MCF 10A (cell line): ENCODE data around the gene SSR4. TPM values are rescaled to one million over a fixed set of nuclear protein-coding genes. Genes with fewer than 3 reads are reported as not detected.

Source experiments
- BruUV-seq: library from RNA; stranded (reverse); fragments of 400-500 nt; replicated peaks from 2 replicates; lab custom pipeline; 2021; lab: Mats Ljungman, UMichigan
- CTCF ChIA-PET: fragments of 300-600 bp; sonication (Branson Sonifier 250); formaldehyde crosslinking; extraction: SDS; loops from one replicate; lab custom pipeline; 2021; ENCODE audit warnings: antibody characterized with exemption, inconsistent platforms; lab: Yijun Ruan, JAX
- POLR2A ChIA-PET: fragments of 300-600, 350-650 bp; sonication (Branson Sonifier 250); formaldehyde crosslinking; extraction: SDS; loops from one replicate; lab custom pipeline; 2020; ENCODE audit warnings: antibody characterized with exemption, inconsistent platforms; lab: Yijun Ruan, JAX
- DNase-seq: peaks from one replicate; pipeline ENCODE4 v3.0.0-alpha.2; 2018; ENCODE audit not compliant: unreplicated experiment
- H3K27ac Mint-ChIP-seq: one replicate; pipeline ENCODE4 v1.8.0; 2022; ENCODE audit warnings: mild to moderate bottlenecking, low read depth, mixed read lengths; ENCODE audit not compliant: unreplicated experiment
- H3K27me3 Mint-ChIP-seq: one replicate; pipeline ENCODE4 v1.8.0; 2022; ENCODE audit warnings: mixed read lengths; ENCODE audit not compliant: insufficient read depth, unreplicated experiment
- H3K36me3 Mint-ChIP-seq: one replicate; pipeline ENCODE4 v1.8.0; 2022; ENCODE audit warnings: mild to moderate bottlenecking, moderate library complexity, mixed read lengths; ENCODE audit not compliant: insufficient read depth, unreplicated experiment
- H3K4me1 Mint-ChIP-seq: one replicate; pipeline ENCODE4 v1.8.0; 2022; ENCODE audit warnings: mixed read lengths; ENCODE audit not compliant: insufficient read depth, unreplicated experiment
- H3K4me3 Mint-ChIP-seq: one replicate; pipeline ENCODE4 v1.8.0; 2022; ENCODE audit warnings: mild to moderate bottlenecking, moderate library complexity, mixed read lengths; ENCODE audit not compliant: unreplicated experiment
- H3K9me3 Mint-ChIP-seq: one replicate; pipeline ENCODE4 v1.8.0; 2022; ENCODE audit warnings: mixed read lengths; ENCODE audit not compliant: unreplicated experiment
- intact Hi-C: fragments of 100-400 bp; cut with micrococcal nuclease; formaldehyde crosslinking; loops from 2 replicates; pipeline ENCODE4 v1.14.1; 2022
- total RNA-seq: library from RNA; stranded (reverse); gene quantifications from 2 replicates; pipeline ENCODE4 v1.2.3, GENCODE V29; 2022
- TF ChIP-seq, protein P1 (sequence below): fragments of 200-600 bp; IDR thresholded peaks from one replicate; pipeline ENCODE4 v1.8.0; 2022; ENCODE audit warnings: antibody characterized with exemption, mild to moderate bottlenecking; ENCODE audit not compliant: unreplicated experiment

Gene SSR4
- total RNA-seq, 1 experiment from 2014 or later = 328 TPM

DNA sequence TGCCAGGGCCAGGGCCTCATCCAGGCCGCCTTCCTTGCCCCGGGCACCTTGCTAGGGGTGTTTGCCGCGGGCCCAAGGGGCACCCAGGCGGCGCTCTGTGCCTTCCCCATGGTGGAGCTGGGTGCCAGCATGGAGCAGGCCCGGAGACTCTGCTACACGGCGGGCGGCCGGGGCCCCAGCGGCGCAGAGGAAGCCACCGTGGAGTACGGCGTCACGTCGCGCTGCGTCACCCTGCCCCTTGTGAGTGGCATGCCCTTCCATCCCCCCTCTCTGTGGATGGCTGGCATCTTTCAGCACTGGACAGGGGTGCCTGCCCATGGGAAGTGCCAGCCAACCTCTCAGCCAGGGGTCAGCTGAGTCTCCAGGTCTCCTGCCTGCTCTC is 26.8 kb upstream of the SSR4 start:
- DNase-seq = no peak
- Mint-ChIP-seq H3K4me1 (peaks cover 6% of the 10 kb centered on the region), H3K27ac (no peak overlapping the region), H3K36me3 (no peaks in the 10 kb centered on the region), H3K4me3 (no peak overlapping the region), H3K9me3 (no peaks in the 10 kb centered on the region), H3K27me3 (no peaks in the 10 kb centered on the region)
- TF ChIP-seq, protein P1, sequence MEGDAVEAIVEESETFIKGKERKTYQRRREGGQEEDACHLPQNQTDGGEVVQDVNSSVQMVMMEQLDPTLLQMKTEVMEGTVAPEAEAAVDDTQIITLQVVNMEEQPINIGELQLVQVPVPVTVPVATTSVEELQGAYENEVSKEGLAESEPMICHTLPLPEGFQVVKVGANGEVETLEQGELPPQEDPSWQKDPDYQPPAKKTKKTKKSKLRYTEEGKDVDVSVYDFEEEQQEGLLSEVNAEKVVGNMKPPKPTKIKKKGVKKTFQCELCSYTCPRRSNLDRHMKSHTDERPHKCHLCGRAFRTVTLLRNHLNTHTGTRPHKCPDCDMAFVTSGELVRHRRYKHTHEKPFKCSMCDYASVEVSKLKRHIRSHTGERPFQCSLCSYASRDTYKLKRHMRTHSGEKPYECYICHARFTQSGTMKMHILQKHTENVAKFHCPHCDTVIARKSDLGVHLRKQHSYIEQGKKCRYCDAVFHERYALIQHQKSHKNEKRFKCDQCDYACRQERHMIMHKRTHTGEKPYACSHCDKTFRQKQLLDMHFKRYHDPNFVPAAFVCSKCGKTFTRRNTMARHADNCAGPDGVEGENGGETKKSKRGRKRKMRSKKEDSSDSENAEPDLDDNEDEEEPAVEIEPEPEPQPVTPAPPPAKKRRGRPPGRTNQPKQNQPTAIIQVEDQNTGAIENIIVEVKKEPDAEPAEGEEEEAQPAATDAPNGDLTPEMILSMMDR = no peak
- intact Hi-C loops = no loop called here
- ChIA-PET POLR2A (no interaction called here), CTCF (interaction anchor here (6.6 kb wide), 1 partner anchor 181 kb away, joined by 51 read pairs; no protein-coding TSS in a partner anchor)
- BruUV-seq = no TSS peak

DNA sequence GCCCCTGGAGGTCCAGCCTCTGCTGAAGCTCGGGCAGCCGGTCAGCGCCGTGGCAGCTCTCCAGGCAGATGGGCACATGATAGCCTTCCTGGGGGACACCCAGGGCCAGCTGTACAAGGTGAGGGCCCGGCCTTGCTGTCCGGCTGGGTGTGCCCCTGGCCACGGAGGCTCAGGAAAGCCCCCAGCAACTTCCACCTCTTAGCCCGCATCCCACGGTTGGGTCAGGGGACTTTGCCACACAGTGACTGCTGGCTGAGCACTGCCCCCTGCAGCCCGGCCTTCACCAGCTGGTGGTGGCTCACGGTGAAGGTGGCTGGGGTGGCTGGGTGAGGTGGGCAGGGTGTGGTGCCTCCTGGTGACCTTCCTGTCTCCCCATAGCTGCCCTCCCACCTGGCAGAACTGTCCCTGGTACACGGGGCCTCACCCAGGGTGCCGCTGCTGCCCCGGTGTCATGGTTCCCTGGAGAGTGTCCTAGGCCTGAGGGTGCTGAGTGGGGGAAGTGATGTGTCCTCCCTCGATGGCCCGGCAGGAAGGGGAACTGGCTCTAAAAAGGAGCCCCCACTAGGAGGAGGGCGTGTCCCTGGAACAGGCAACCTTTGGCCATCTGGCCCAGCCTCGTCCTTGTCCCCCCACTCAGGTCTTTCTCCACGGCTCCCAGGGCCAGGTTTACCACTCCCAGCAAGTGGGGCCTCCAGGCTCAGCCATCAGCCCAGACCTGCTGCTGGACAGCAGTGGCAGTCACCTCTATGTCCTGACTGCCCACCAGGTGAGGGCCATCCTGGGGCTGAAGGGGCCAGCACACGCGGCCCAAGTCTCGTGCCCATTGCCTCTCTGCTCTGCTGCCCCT is 25.9 kb upstream of the SSR4 start:
- no peaks in the 10 kb centered on the region for H3K27me3 Mint-ChIP-seq
- no peak overlapping the region for H3K27ac Mint-ChIP-seq
- TF ChIP-seq, protein P1 = no peak
- H3K4me1 Mint-ChIP-seq = peaks cover 6% of the 10 kb centered on the region
- no peaks in the 10 kb centered on the region for H3K36me3 Mint-ChIP-seq
- intact Hi-C loops = no loop called here
- CTCF ChIA-PET = interaction anchor here (6.6 kb wide), 1 partner anchor 181 kb away, joined by 51 read pairs; no protein-coding TSS in a partner anchor
- DNase-seq = no peak
- POLR2A ChIA-PET = no interaction called here
- no peak overlapping the region for H3K4me3 Mint-ChIP-seq
- BruUV-seq = no TSS peak
- H3K9me3 Mint-ChIP-seq = no peaks in the 10 kb centered on the region

GRCh38 chrX:153769158-153769864 is 25.2 kb upstream of the SSR4 start:
- H3K4me3 Mint-ChIP-seq = no peak overlapping the region
- no peak overlapping the region for H3K27ac Mint-ChIP-seq
- TF ChIP-seq, protein P1 = no peak
- ChIA-PET POLR2A (no interaction called here), CTCF (interaction anchor here (1.0 kb wide), 1 partner anchor 201 kb away, joined by 3 read pairs; no protein-coding TSS in a partner anchor)
- BruUV-seq = no TSS peak
- no peaks in the 10 kb centered on the region for H3K27me3 Mint-ChIP-seq
- intact Hi-C loops = no loop called here
- H3K36me3 Mint-ChIP-seq = no peaks in the 10 kb centered on the region
- peaks cover under 1% of the 10 kb centered on the region for H3K4me1 Mint-ChIP-seq
- no peaks in the 10 kb centered on the region for H3K9me3 Mint-ChIP-seq
- DNase-seq = no peak
